Stimulated activated memory B cell treated with anti-CD40 and anti-IgM and Interleukin-4, amounts not matched to agents 10 μg/mL and 1 μg/mL and 100 μg/mL, for 72 hours (primary cell): ENCODE measurements around the gene PIK3CB.

Source experiments
- ATAC-seq: fragments of 150-1000 bp; cut with Tn5 transposase; 2 replicates; pipeline ENCODE4 v1.10.0; 2021
- H3K27ac Mint-ChIP-seq: one replicate; pipeline ENCODE4 v1.8.0; 2022; ENCODE audit warnings: mild to moderate bottlenecking, mixed read lengths
- H3K27me3 Mint-ChIP-seq: one replicate; pipeline ENCODE4 v1.8.0; 2022; ENCODE audit warnings: mixed read lengths
- H3K36me3 Mint-ChIP-seq: one replicate; pipeline ENCODE4 v1.8.0; 2022; ENCODE audit warnings: mixed read lengths
- H3K4me1 Mint-ChIP-seq: one replicate; pipeline ENCODE4 v1.8.0; 2022; ENCODE audit warnings: mixed read lengths
- H3K4me3 Mint-ChIP-seq: one replicate; pipeline ENCODE4 v1.8.0; 2022; ENCODE audit warnings: mild to moderate bottlenecking, moderate library complexity, mixed read lengths
- H3K9me3 Mint-ChIP-seq: one replicate; pipeline ENCODE4 v1.8.0; 2022; ENCODE audit warnings: mixed read lengths

The PIK3CB gene

DNA sequence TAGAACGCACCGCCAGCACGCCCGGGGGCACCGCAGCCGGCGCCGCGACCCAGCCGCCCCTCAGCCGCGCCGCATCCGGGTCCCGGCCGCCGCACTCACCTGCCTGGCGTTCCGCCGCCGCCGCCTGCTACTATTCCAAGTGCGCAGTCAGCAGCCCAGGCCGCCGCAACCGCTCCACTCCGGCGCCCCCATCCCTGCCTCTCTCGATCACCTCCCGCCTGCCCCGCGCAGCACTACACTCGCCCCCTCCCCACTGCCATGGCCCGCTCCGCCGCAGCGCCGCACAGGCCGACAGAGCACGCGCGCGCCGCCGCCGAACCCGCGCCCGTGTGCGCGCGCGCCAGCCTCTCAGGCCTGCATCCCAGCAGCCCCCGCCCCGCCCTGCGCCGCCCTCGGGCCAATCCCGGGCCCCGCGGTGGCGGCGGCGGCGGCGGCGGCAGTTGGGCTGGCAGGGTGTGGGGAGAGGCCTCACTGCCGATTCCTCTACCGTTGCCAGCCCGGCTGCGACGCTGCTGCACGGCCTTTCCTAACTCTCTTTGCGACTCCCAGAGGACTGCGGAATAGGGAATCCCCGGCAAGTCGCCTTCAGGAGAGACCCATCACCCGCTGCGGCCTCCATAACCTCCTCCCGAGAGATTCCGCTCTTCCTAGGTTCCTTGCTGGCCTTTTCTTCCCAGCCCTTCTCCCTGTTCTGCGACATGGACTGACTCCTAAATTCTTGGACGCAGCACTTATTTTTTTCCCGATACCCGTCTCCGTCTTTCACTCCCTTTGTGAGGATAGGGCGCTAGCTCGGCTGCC is at the start of gene PIK3CB:
Gene PIK3CB (minus strand): TSS at position 333 of the 801 bp plus-strand sequence. CDS start 75,585 bp downstream, outside the sequence.
- Mint-ChIP-seq H3K4me1 (peaks cover 34% of the 10 kb centered on the region), H3K36me3 (peaks cover 7% of the 10 kb centered on the region), H3K9me3 (no peaks in the 10 kb centered on the region), H3K27me3 (no peaks in the 10 kb centered on the region), H3K27ac (peak within 1 kb of the TSS; percentile 97), H3K4me3 (peak within 1 kb of the TSS; percentile 97)
- ATAC-seq = peak; percentile 98

- no peak for ATAC-seq
- Mint-ChIP-seq H3K36me3 (no peaks in the 10 kb centered on the region), H3K9me3 (peaks cover 4% of the 10 kb centered on the region), H3K4me1 (no peaks in the 10 kb centered on the region), H3K27me3 (no peaks in the 10 kb centered on the region), H3K27ac (no peak overlapping the region), H3K4me3 (no peak overlapping the region)
Observed at GRCh38 chr3:138881233-138881632, 46.5 kb upstream of the PIK3CB start.

DNA sequence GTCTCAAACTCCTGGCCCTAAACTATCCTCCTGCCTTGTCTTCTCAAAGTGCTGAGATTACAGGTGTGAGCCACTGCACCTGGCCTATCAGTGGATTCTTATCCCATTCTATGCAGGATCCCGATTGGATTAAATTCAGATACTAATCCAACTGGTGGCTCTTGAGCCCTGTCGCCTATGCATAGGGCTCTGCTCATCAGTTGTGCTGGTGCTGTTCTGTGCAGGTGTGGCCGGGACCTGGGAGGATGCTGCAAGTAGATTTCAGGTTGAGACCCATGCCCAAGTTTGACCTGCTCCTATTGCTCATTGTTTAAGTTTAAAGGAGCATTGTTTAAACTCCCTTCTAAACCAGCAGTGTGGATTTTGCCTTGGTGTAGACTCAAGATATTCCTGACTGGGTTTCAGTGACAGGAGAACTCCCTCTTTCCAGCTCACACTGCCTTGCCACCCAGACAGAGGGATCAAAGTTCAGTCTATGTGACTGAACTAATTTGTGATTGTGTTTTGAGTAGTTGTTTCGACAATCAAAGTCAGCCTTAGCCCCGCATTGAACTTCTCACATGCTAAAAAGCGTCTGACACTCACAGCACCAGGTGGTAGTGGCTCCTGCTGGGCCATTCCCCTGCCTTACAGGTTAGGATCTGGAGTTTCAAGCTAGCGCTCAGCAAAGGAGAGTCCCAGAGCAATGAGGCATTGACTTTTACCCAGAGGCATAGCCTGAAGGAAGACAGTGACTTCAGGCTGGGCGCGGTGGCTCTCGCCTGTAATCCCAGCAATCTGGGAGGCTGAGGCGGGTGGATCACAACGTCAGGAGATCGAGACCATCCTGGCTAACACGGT is 45.0 kb upstream of the PIK3CB start:
- no peak overlapping the region for H3K27ac Mint-ChIP-seq
- peaks cover 11% of the 10 kb centered on the region for H3K9me3 Mint-ChIP-seq
- peaks cover 7% of the 10 kb centered on the region for H3K27me3 Mint-ChIP-seq
- no peaks in the 10 kb centered on the region for H3K4me1 Mint-ChIP-seq
- H3K36me3 Mint-ChIP-seq = peaks cover 6% of the 10 kb centered on the region
- no peak overlapping the region for H3K4me3 Mint-ChIP-seq
- ATAC-seq = no peak

GRCh38 chr3:138877226-138877625 is 42.5 kb upstream of the PIK3CB start:
- Mint-ChIP-seq H3K9me3 (peaks cover 11% of the 10 kb centered on the region), H3K36me3 (peaks cover 6% of the 10 kb centered on the region), H3K4me3 (no peak overlapping the region), H3K27me3 (peaks cover 7% of the 10 kb centered on the region), H3K27ac (no peak overlapping the region), H3K4me1 (no peaks in the 10 kb centered on the region)
- ATAC-seq = no peak

DNA sequence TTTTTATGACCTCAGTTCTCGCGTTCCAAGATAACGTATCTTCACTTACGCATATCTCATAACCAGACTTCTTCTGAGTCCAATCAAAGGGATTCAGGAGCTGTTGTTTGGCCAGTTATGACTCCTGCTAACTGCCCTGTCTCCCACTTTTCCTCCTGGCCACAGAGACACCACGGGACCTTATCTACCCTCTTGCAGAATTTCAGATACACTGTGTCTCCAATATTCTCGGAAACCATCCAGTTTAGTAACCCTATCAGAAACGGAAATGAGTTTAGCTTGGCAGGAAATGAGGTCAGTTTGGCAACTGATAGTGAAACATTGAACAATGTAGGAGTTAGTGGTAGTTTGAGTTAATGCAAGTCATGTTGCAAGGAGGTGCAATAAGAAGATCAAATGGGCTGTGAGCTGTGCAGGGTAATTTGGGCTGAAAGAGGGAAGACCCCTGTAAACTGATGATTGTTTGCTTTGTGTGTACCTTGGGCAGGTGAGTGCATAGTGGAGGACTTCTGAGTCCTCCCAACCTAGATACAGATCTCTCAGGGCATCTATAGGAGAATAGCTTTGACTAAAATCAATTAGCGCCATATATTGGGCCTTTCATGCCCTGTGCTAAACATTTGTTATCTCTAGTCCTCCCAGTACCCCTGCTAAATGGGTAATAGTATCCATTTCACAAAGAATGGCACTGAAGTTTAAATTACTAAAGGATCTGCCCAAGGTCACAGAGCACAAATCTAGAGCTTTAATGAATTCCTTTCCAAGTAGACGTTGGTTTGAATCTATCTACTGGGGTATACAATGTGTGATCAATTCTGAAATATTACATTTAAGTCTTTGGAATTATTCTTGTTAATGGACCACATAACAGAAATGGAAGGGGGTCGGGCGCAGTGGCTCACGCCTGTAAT is 41.3 kb upstream of the PIK3CB start:
- H3K27me3 Mint-ChIP-seq = peaks cover 7% of the 10 kb centered on the region
- no peak overlapping the region for H3K27ac Mint-ChIP-seq
- H3K36me3 Mint-ChIP-seq = peaks cover 6% of the 10 kb centered on the region
- ATAC-seq = no peak
- H3K9me3 Mint-ChIP-seq = peaks cover 11% of the 10 kb centered on the region
- no peaks in the 10 kb centered on the region for H3K4me1 Mint-ChIP-seq
- no peak overlapping the region for H3K4me3 Mint-ChIP-seq

DNA sequence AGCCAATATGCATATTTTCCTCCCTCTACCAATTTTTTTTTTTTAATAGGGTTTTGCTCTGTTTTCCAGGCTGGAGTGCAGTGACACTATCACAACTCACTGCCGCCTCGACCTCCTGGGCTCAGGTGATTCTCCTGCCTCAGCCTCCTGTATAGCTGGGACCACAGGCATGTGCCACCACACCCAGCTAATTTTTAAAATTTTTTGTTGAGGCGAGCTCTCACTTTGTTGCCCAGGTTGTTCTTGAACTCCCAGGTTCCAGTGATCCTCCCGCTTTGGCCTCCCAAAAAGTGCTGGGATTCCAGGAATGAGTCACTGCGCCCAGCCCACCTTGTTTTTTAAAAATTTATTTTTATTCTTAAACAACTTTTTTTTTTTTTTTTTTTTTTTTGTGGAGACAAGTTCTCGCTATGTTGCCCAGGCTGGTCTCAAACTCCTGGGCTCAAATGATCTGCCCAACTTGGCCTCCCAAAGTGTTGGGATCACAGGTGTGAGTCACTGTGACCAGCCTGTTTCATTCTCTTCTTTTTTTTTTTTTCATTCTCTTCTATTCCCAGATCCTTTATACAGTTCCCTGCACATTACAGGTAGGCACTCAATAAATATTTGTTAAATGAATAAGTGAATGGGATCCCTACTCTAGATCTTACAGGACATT is 40.5 kb upstream of the PIK3CB start:
- Mint-ChIP-seq H3K27ac (no peak overlapping the region), H3K4me3 (no peak overlapping the region), H3K4me1 (no peaks in the 10 kb centered on the region), H3K27me3 (peaks cover 7% of the 10 kb centered on the region), H3K9me3 (peaks cover 11% of the 10 kb centered on the region), H3K36me3 (peaks cover 6% of the 10 kb centered on the region)
- ATAC-seq = no peak

DNA sequence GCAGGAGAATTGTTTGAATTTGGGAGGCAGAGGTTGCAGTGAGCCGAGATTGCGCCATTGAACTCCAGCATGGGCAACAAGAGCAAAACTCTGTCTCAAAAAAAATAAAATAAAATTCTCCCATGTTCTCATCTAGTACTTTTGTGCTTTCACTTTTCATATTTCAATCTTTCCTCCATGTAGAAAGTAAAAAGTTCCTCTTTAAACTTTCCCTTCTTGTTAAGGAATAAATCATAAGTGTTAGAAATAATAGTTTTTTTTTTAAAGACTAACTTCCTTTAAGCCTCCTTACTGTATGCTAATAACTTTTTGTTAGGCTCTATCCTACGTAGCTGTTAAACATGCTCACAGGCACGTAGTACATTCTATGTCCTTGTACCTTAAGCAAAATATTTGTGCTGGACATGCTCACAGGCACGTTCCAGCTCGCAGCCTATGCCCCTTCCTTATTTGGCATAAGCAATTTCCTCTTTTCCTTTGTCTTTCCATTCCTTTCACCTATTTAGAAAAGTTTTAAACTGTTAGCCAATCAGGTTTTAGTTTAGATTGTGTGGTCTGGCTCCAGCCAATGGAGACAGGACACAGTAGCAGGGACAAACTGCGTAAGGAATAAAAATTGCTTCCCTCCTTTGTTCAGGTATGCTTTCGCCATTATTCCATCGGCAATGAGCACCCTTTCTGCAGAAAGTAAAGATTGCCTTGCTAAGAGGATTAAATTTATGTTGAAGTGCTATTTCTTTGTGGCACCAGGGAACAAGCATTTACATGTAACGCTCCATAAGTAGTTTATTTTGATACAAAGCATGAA is 38.9 kb upstream of the PIK3CB start:
- H3K4me1 Mint-ChIP-seq = no peaks in the 10 kb centered on the region
- peaks cover 7% of the 10 kb centered on the region for H3K27me3 Mint-ChIP-seq
- no peak overlapping the region for H3K27ac Mint-ChIP-seq
- peaks cover 6% of the 10 kb centered on the region for H3K36me3 Mint-ChIP-seq
- ATAC-seq = no peak
- peaks cover 11% of the 10 kb centered on the region for H3K9me3 Mint-ChIP-seq
- H3K4me3 Mint-ChIP-seq = no peak overlapping the region

DNA sequence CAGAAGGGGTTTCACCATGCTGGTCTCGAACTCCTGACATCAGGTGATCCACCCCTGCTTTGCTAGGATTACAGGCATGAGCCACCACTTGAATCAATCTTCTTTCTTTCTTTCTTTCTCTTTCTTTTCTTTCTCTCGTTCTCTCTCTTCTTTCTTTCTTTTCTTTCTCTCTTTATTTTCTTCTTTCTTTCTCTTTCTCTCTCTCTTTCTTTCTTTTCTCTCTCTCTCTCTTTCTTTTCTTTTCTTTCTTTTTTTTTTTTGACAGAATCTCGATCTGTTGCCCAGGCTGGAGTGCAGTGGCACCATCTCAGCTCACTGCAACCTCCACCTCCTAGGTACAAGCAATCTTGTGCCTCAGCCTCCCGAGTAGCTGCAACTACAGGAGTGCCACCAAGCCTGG is 37.9 kb upstream of the PIK3CB start:
- H3K27me3 Mint-ChIP-seq = peaks cover 7% of the 10 kb centered on the region
- H3K9me3 Mint-ChIP-seq = peaks cover 11% of the 10 kb centered on the region
- no peak overlapping the region for H3K27ac Mint-ChIP-seq
- peaks cover 6% of the 10 kb centered on the region for H3K36me3 Mint-ChIP-seq
- no peak for ATAC-seq
- H3K4me1 Mint-ChIP-seq = no peaks in the 10 kb centered on the region
- H3K4me3 Mint-ChIP-seq = no peak overlapping the region

GRCh38 chr3:138867996-138868395 is 33.3 kb upstream of the PIK3CB start:
- Mint-ChIP-seq H3K27ac (no peak overlapping the region), H3K9me3 (no peaks in the 10 kb centered on the region), H3K4me3 (no peak overlapping the region), H3K4me1 (no peaks in the 10 kb centered on the region), H3K27me3 (no peaks in the 10 kb centered on the region), H3K36me3 (no peaks in the 10 kb centered on the region)
- no peak for ATAC-seq

DNA sequence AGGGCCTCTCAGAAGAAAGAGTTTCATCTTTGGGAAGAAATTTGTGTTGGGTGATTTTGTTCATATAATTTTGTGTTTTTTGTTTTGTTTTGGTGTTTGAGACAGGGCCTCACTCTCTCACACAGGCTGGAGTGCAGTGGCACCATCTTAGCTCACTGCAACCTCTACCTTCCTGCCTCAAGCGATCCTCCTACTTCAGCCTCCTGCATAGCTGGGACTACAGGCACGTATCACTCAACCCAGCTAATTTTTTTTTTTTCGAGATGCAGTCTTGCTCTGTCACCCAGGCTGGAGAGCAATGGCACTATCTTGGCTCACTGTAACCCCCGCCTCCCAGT is 29.0 kb upstream of the PIK3CB start:
- peaks cover 8% of the 10 kb centered on the region for H3K4me1 Mint-ChIP-seq

DNA sequence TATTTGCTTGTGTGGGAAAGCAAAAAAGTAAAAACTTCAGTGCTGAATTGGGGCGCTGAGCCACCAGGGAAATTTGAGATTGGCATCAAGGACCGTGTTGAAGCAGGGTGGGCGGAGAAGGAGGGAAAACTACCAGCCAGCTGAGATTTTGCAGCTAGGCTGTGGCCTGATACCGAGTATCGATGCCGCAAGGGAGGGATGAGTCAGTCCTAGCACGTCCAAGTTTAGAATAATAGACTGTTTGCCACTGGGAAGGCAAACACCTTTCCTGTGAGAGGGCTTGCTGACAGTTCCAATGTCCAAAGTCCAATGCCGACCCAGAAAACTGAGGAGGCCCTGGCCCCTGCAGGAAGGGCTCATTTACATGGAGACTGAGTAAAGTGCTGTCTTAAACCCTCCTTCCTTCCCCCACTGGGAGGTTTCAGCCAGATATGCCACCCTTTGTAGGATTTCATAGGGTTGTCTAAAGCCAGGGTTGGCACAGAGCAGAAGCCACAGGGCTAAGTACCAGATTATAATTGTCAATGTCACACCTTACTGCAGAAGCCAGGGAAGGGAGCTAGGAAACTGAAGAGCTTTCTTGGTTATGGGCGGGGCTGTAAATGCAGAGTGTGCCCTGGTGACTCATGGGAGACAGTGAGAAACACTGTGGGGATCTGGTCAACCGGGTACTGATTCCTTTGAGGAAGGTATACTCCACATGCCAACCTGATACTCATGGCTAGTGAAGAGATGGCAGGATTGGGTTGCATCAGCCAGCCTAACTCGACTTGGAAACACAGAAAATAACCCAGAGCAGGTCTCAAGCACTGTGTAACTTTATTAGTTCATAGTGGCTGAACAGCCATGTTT is 28.4 kb upstream of the PIK3CB start:
- Mint-ChIP-seq H3K27me3 (no peaks in the 10 kb centered on the region), H3K27ac (no peak overlapping the region), H3K4me3 (no peak overlapping the region), H3K36me3 (no peaks in the 10 kb centered on the region), H3K4me1 (peaks cover 8% of the 10 kb centered on the region), H3K9me3 (no peaks in the 10 kb centered on the region)
- ATAC-seq = no peak

More for the DNA sequence above, 29.0 kb upstream of the PIK3CB start:
- no peaks in the 10 kb centered on the region for H3K27me3 Mint-ChIP-seq
- H3K36me3 Mint-ChIP-seq = no peaks in the 10 kb centered on the region
- H3K27ac Mint-ChIP-seq = no peak overlapping the region
- no peak overlapping the region for H3K4me3 Mint-ChIP-seq
- no peaks in the 10 kb centered on the region for H3K9me3 Mint-ChIP-seq
- no peak for ATAC-seq

DNA sequence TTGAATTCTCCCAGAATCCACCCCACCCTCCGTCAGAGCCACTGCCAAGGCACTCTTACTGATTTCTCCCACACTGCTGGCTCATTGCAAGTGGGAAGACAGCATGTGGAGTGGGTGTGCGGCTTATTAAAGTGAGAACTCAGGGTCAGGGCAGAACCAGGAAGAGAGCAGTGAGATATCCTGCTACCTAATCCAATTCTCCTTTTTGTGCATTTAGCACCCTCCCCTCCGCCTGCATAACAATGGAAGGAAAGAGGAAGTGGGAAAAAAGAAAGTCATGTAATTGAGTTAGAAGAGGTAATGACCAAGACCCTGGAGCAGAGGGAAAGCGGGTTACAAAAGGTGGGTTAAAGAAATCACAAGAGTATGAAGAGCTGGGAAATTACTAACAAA is 27.8 kb upstream of the PIK3CB start:
- Mint-ChIP-seq H3K27me3 (no peaks in the 10 kb centered on the region), H3K4me1 (peaks cover 8% of the 10 kb centered on the region), H3K36me3 (no peaks in the 10 kb centered on the region), H3K9me3 (no peaks in the 10 kb centered on the region), H3K4me3 (no peak overlapping the region), H3K27ac (no peak overlapping the region)
- no peak for ATAC-seq

- Mint-ChIP-seq H3K9me3 (no peaks in the 10 kb centered on the region), H3K4me1 (peaks cover 8% of the 10 kb centered on the region), H3K36me3 (no peaks in the 10 kb centered on the region), H3K27me3 (no peaks in the 10 kb centered on the region), H3K27ac (no peak overlapping the region), H3K4me3 (no peak overlapping the region)
- no peak for ATAC-seq
Observed at GRCh38 chr3:138861798-138862197, 27.1 kb upstream of the PIK3CB start.
